ENCODE data around the gene KIF25.

- no peak for TF ChIP-seq CTCF (IDR thresholded peaks at IDR 0.05)
- no peak for TF ChIP-seq POLR2A (IDR thresholded peaks at IDR 0.05)
Observed at GRCh38 chr6:167973148-167973885, 24.2 kb upstream of the KIF25 start.

Measured in uterus (tissue), 2 donors.